SK-N-SH treated with all-trans-retinoic acid at 6 μM for 48 hours (cell line): ENCODE results near the gene TTC33.

ENCODE experiments used
- ATAC-seq: fragments of 200-7000 bp; cut with Tn5 transposase; 3 replicates; pipeline ENCODE4 v1.9.1; 2020; ENCODE audit warnings: mild to moderate bottlenecking, moderate library complexity
- ARNTL ChIP-seq: fragments of 450-650 bp; formaldehyde crosslinking; IDR thresholded peaks from 2 replicates; pipeline ENCODE4 v1.5.0; 2020; ENCODE audit warnings: low read depth, mild to moderate bottlenecking, moderate library complexity, borderline replicate concordance
- BACH2 ChIP-seq: fragments of 250-450 bp; sonication (Bioruptor Pico); IDR thresholded peaks from 2 replicates; pipeline ENCODE4 v1.9.0; 2021; ENCODE audit warnings: mild to moderate bottlenecking, borderline replicate concordance
- CREB5 ChIP-seq: fragments of 250-450 bp; sonication (Bioruptor Pico); IDR thresholded peaks from 2 replicates; pipeline ENCODE4 v1.5.1; 2020; ENCODE audit warnings: low read depth, mild to moderate bottlenecking, moderate library complexity
- CSDC2 ChIP-seq: fragments of 250-450 bp; sonication (Bioruptor Pico); IDR thresholded peaks from 2 replicates; pipeline ENCODE4 v1.5.0; 2020; ENCODE audit warnings: mild to moderate bottlenecking, moderate library complexity
- CSRNP3 ChIP-seq: fragments of 250-450 bp; sonication (Bioruptor Pico); IDR thresholded peaks from 2 replicates; pipeline ENCODE4 v1.5.1; 2021; ENCODE audit warnings: mild to moderate bottlenecking, moderate library complexity
- ESRRG ChIP-seq: fragments of 250-450 bp; sonication (Bioruptor Pico); IDR thresholded peaks from 2 replicates; pipeline ENCODE4 v1.6.1; 2021; ENCODE audit warnings: mild to moderate bottlenecking
- GLIS3 ChIP-seq: fragments of 250-450 bp; sonication (Bioruptor Pico); IDR thresholded peaks from 2 replicates; pipeline ENCODE4 v1.5.0; 2020; ENCODE audit warnings: mild to moderate bottlenecking, moderate library complexity
- OSR1 ChIP-seq: fragments of 250-450 bp; sonication (Bioruptor Pico); IDR thresholded peaks from 2 replicates; pipeline ENCODE4 v1.8.0; 2022; ENCODE audit warnings: moderate library complexity, mild to moderate bottlenecking, inconsistent platforms
- PATZ1 ChIP-seq: fragments of 250-450 bp; sonication (Bioruptor Pico); IDR thresholded peaks from 2 replicates; pipeline ENCODE4 v1.8.0; 2020; ENCODE audit warnings: mild to moderate bottlenecking, moderate library complexity, borderline replicate concordance
- PPARA ChIP-seq: fragments of 250-450 bp; sonication (Bioruptor Pico); IDR thresholded peaks from 2 replicates; pipeline ENCODE4 v1.5.0; 2020; ENCODE audit warnings: mild to moderate bottlenecking, borderline replicate concordance
- RARB ChIP-seq: fragments of 250-450 bp; sonication (Bioruptor Pico); IDR thresholded peaks from 2 replicates; pipeline ENCODE4 v1.8.0; 2021; ENCODE audit warnings: mild to moderate bottlenecking, moderate library complexity
- SNAI2 ChIP-seq: fragments of 250-450 bp; sonication (Bioruptor Pico); IDR thresholded peaks from 2 replicates; pipeline ENCODE4 v1.5.0; 2020; ENCODE audit warnings: mild to moderate bottlenecking, moderate library complexity
- TCF4 ChIP-seq: fragments of 250-450 bp; sonication (Bioruptor Pico); IDR thresholded peaks from 2 replicates; pipeline ENCODE4 v1.8.0; 2021; ENCODE audit warnings: mild to moderate bottlenecking, moderate library complexity, borderline replicate concordance
- TSHZ2 ChIP-seq: fragments of 250-450 bp; sonication (Bioruptor Pico); IDR thresholded peaks from 2 replicates; pipeline ENCODE4 v1.5.0; 2020; ENCODE audit warnings: mild to moderate bottlenecking, moderate library complexity
- ZC3H10 ChIP-seq: fragments of 250-450 bp; sonication (Bioruptor Pico); IDR thresholded peaks from 2 replicates; pipeline ENCODE4 v1.5.1; 2021; ENCODE audit warnings: mild to moderate bottlenecking, moderate library complexity
- ZFP3 ChIP-seq: fragments of 250-450 bp; sonication (Bioruptor Pico); IDR thresholded peaks from 2 replicates; pipeline ENCODE4 v1.5.0; 2020; ENCODE audit warnings: mild to moderate bottlenecking, moderate library complexity
- ZFP30 ChIP-seq: fragments of 450-650 bp; formaldehyde crosslinking; IDR thresholded peaks from 2 replicates; pipeline ENCODE4 v1.5.0; 2022; ENCODE audit warnings: mild to moderate bottlenecking, moderate library complexity
- ZNF565 ChIP-seq: fragments of 450-650 bp; formaldehyde crosslinking; conservative IDR thresholded peaks from 2 replicates; pipeline ENCODE4 v1.5.0; 2020; ENCODE audit warnings: low read depth, mild to moderate bottlenecking, moderate library complexity
- ZNF8 ChIP-seq: fragments of 450-650 bp; formaldehyde crosslinking; IDR thresholded peaks from 2 replicates; pipeline ENCODE4 v1.5.0; 2020; ENCODE audit warnings: mild to moderate bottlenecking, moderate library complexity

Gene TTC33

GRCh38 chr5:40784916-40785315 is 29.2 kb upstream of the TTC33 start:
- no peak for ATAC-seq
- TF ChIP-seq ZFP3 (CRISPR knock-in tag) (no peak), CREB5 (CRISPR knock-in tag) (no peak), CSDC2 (CRISPR knock-in tag) (no peak), GLIS3 (CRISPR knock-in tag) (no peak), RARB (no peak), TSHZ2 (no peak), ZFP30 (CRISPR knock-in tag) (no peak), CSRNP3 (no peak), OSR1 (CRISPR knock-in tag) (no peak), PPARA (CRISPR knock-in tag) (no peak), SNAI2 (CRISPR knock-in tag) (no peak), ZNF565 (CRISPR knock-in tag) (no peak), ZC3H10 (CRISPR knock-in tag) (no peak), TCF4 (CRISPR knock-in tag) (no peak), ARNTL (CRISPR knock-in tag) (no peak)
- TF ChIP-seq, all 23 proteins: peak for 0

- TF ChIP-seq OSR1 (CRISPR knock-in tag) (no peak), ESRRG (no peak), ZNF8 (no peak), ZFP3 (CRISPR knock-in tag) (no peak), ARNTL (CRISPR knock-in tag) (no peak), BACH2 (CRISPR knock-in tag) (no peak), CSRNP3 (no peak), RARB (no peak), ZFP30 (CRISPR knock-in tag) (no peak), ZNF565 (CRISPR knock-in tag) (no peak), GLIS3 (CRISPR knock-in tag) (no peak)
- TF ChIP-seq, all 23 proteins: peak for 0
- ATAC-seq: no peak
These were observed 28.4 kb upstream of the TTC33 start for GRCh38 chr5:40784027-40784653.

GRCh38 chr5:40781843-40782409 is 26.2 kb upstream of the TTC33 start:
- ATAC-seq: peak; percentile 69
- TF ChIP-seq PATZ1 (CRISPR knock-in tag) (no peak), OSR1 (CRISPR knock-in tag) (no peak), ZFP3 (CRISPR knock-in tag) (peak; percentile 86)
